B cell (primary cell): ENCODE results near the gene PRAC2. TPM values are rescaled to one million over a fixed set of nuclear protein-coding genes. Genes with fewer than 3 reads are reported as not detected.
A peak's percentile ranks its signal among the peaks of the same experiment; 100 is the strongest.

ENCODE experiments used
- ATAC-seq: fragments of 200-7000 bp; cut with Tn5 transposase; one replicate; pipeline ENCODE4 v1.10.0; 2021; ENCODE audit warnings: low read depth, mild to moderate bottlenecking, moderate number of reproducible peaks, moderate library complexity
- CTCF ChIA-PET: fragments of 350-600 bp; sonication (Branson Sonifier 250); formaldehyde crosslinking; loops from one replicate; lab custom pipeline; 2021; ENCODE audit warnings: antibody characterized with exemption, inconsistent platforms; lab: Charles Lee
- POLR2A ChIA-PET: fragments of 350-600 bp; sonication (Branson Sonifier 250); formaldehyde crosslinking; loops from one replicate; lab custom pipeline; 2021; ENCODE audit warnings: antibody characterized with exemption; lab: Charles Lee
- DNase-seq: peaks from one replicate; pipeline ENCODE4 v3.0.0; 2013
- H2AFZ ChIP-seq: 2 replicates; pipeline ENCODE4 v1.6.1; 2012; ENCODE audit warnings: mild to moderate bottlenecking, low read depth, low read length; ENCODE audit not compliant: insufficient read depth, poor library complexity, severe bottlenecking
- H3K27ac ChIP-seq, 2 donors: 1 replicate in 1 of 2; 2 replicates in 1 of 2; pipeline ENCODE4 v1.5.1; 2012 to 2013; ENCODE audit warnings: low read length in 2 of 2, mild to moderate bottlenecking in 2 of 2, moderate library complexity in 1 of 2
- H3K27me3 ChIP-seq, 4 experiments: fragments of 200-600 bp in 1 of 4; sonication (generic) in 1 of 4; replicated peaks in 1 of 4; 1 replicate in 2 of 4; 2 replicates in 2 of 4; pipeline versions ENCODE4 v1.6.1 to v1.7.0; 2013 to 2016; ENCODE audit warnings: low read length in 3 of 4, mild to moderate bottlenecking in 2 of 4, mixed read lengths in 1 of 4, moderate library complexity in 1 of 4; ENCODE audit not compliant: insufficient read depth in 4 of 4, control insufficient read depth in 3 of 4; ENCODE audit errors: control extremely low read depth in 1 of 4
- H3K36me3 ChIP-seq, 2 experiments: replicated peaks in 1 of 2; 1 replicate in 1 of 2; 2 replicates in 1 of 2; pipeline versions ENCODE4 v1.6.1 to v1.7.1; 2013; ENCODE audit warnings: low read length in 1 of 2; ENCODE audit not compliant: insufficient read depth in 2 of 2, control insufficient read depth in 1 of 2; ENCODE audit errors: control extremely low read depth in 1 of 2, extremely low read depth in 1 of 2
- H3K4me1 ChIP-seq, 2 donors: fragments of 200-600 bp in 1 of 2; sonication (generic) in 1 of 2; 1 replicate in 1 of 2; 2 replicates in 1 of 2; pipeline versions ENCODE4 v1.5.1 to v1.6.1; 2013 to 2017; ENCODE audit warnings: low read length in 2 of 2; ENCODE audit not compliant: control insufficient read depth in 2 of 2, insufficient read depth in 2 of 2
- H3K4me2 ChIP-seq: replicated peaks from 2 replicates; pipeline ENCODE3; 2012; ENCODE audit warnings: mild to moderate bottlenecking, low read depth, low read length; ENCODE audit not compliant: poor library complexity, severe bottlenecking
- H3K4me3 ChIP-seq, 5 experiments: fragments of 200-600 bp in 1 of 5; sonication (generic) in 1 of 5; 1 replicate in 3 of 5; 2 replicates in 2 of 5; pipeline versions ENCODE4 v1.5.1 to v1.7.0; 2011 to 2016; ENCODE audit warnings: low read length in 4 of 5, mild to moderate bottlenecking in 4 of 5, low read depth in 2 of 5, control low read depth in 1 of 5, moderate library complexity in 1 of 5; ENCODE audit not compliant: insufficient read depth in 1 of 5; ENCODE audit errors: control extremely low read depth in 1 of 5, extremely low read depth in 1 of 5
- H3K79me2 ChIP-seq: fragments of 200-600 bp; sonication (generic); one replicate; pipeline ENCODE4 v1.6.0; 2016; ENCODE audit warnings: low read length; ENCODE audit not compliant: control insufficient read depth, insufficient read depth
- H3K9ac ChIP-seq: fragments of 200-600 bp; sonication (generic); 2 replicates; pipeline ENCODE4 v1.6.1; 2017; ENCODE audit warnings: mild to moderate bottlenecking, low read length, moderate library complexity
- H3K9me3 ChIP-seq, 3 donors: one replicate each; pipeline versions ENCODE4 v1.6.1 to v1.7.1; 2013; ENCODE audit warnings: low read length in 2 of 3; ENCODE audit not compliant: control insufficient read depth in 2 of 3, insufficient read depth in 1 of 3; ENCODE audit errors: control extremely low read depth in 1 of 3
- H4K20me1 ChIP-seq: 2 replicates; pipeline ENCODE4 v1.6.0; 2012; ENCODE audit warnings: mild to moderate bottlenecking, low read length; ENCODE audit not compliant: insufficient read depth, control insufficient read depth, poor library complexity, severe bottlenecking
- H3K27ac Mint-ChIP-seq: one replicate; pipeline ENCODE4 v1.8.0; 2021; ENCODE audit warnings: mixed read lengths
- H3K27me3 Mint-ChIP-seq: one replicate; pipeline ENCODE4 v1.8.0; 2021; ENCODE audit warnings: mixed read lengths
- H3K4me1 Mint-ChIP-seq: one replicate; pipeline ENCODE4 v1.8.0; 2021; ENCODE audit warnings: mixed read lengths
- H3K4me3 Mint-ChIP-seq: one replicate; pipeline ENCODE4 v1.8.0; 2021; ENCODE audit warnings: mixed read lengths
- H3K9me3 Mint-ChIP-seq: one replicate; pipeline ENCODE4 v1.8.0; 2022; ENCODE audit warnings: mixed read lengths; ENCODE audit not compliant: insufficient read depth
- EZH2 ChIP-seq: IDR thresholded peaks from 2 replicates; pipeline ENCODE4 v1.6.1; 2012; ENCODE audit warnings: borderline replicate concordance, low read depth, mild to moderate bottlenecking, moderate library complexity, low read length; ENCODE audit not compliant: insufficient read depth, poor library complexity, severe bottlenecking
- WGBS: methylation state at CpG from one replicate; pipeline ENCODE4 v1.1.5; 2013; ENCODE audit warnings: missing lambda C conversion rate; ENCODE audit not compliant: insufficient coverage; 5-methylcytosine and 5-hydroxymethylcytosine counted together
- intact Hi-C: fragments of 100-400 bp; cut with micrococcal nuclease; formaldehyde crosslinking; loops from one replicate; pipeline ENCODE4 v1.10.0; 2022
- polyA plus RNA-seq: library from polyadenylated mRNA; depleted of rRNA; stranded (reverse); fragments of >200 nt; gene quantifications from 2 replicates; pipeline ENCODE4 v1.2.3, GENCODE V29; 2012
- total RNA-seq, 2 donors: library from RNA; stranded (reverse); fragments of 120-200 nt in 1 of 2; gene quantifications; 1 replicate in 1 of 2; 2 replicates in 1 of 2; pipeline versions ENCODE4 v1.2.3 to v1.2.4, GENCODE V29; 2013 to 2022
- TF ChIP-seq, protein P1 (sequence below): fragments of 200-600 bp; IDR thresholded peaks from one replicate; pipeline ENCODE4 v1.8.0; 2022; ENCODE audit warnings: antibody characterized with exemption, mild to moderate bottlenecking

The PRAC2 gene
- total and polyA plus RNA-seq, 2 donors (not counting 1 experiment from before 2014, with no cell fraction given), result not detected

DNA sequence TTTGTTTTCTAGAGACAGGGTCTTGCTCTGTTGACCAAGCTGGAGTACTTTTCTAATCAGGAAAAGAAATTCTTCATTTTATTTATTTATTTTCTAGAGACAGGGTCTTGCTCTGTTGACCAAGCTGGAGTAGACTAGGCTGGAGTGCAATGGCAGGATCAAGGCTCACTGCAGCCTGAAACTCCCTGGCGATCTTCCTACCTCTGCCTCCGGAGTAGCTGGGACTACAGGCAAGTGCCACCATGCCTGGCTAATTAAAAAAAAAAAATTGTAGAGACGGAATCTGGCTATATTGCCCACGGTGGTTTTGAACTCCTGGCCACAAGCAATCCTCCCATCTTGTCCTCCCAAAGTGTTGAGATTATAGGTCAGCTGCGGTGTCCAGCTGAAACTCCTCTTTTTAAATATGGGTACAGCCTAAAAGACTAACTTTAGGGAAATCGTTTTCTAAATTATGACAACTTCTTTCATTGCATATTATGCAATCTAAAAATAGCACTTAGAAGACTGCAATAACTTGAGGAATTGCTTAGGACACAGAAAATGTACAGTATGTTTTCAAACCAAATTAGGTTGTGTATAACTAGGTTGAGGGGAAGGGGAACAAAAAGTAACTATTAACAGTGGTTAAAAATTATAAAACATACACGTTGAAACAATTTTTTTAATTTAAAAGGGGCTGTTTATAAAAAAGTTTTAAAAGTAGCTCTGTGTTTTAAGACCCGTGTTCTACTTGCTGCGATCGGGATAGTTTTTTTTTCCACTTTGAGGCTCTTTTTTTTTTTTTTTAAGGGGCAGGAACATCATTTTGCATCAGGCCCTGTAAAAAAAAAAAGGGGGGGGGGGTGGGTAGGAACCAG, 5.4 kb upstream of the PRAC2 start:
- Mint-ChIP-seq H3K4me3 (peak overlapping the region; percentile 37), H3K27ac (no peak overlapping the region), H3K27me3 (peaks cover 61% of the 10 kb centered on the region), H3K9me3 (no peaks in the 10 kb centered on the region), H3K4me1 (peaks cover 16% of the 10 kb centered on the region)
- peaks cover 0 to 47% (median 10%) of the 10 kb centered on the region in 3 donors for H3K9me3 ChIP-seq
- peak; percentile 17 for DNase-seq
- H3K9ac ChIP-seq, result no peak overlapping the region
- H3K79me2 ChIP-seq, result no peaks in the 10 kb centered on the region
- H3K36me3 ChIP-seq, result no peaks in the 10 kb centered on the region
- ATAC-seq, result no peak
- CTCF ChIA-PET, result interaction anchor here (0.7 to 2.0 kb wide), 8 partner anchors 8 to 130 kb away, joined by 3 to 9 read pairs (median 3); no protein-coding TSS in a partner anchor
- H4K20me1 ChIP-seq, result no peaks in the 10 kb centered on the region
- WGBS, result 20% methylated on average over 2 of the region's 10 CpGs
- POLR2A ChIA-PET, result interaction anchor here (0.6 kb wide), 1 partner anchor 15 kb away, joined by 3 read pairs; no protein-coding TSS in a partner anchor
- no peak overlapping the region for H3K4me2 ChIP-seq
- intact Hi-C loops, result no loop called here
- H3K4me3 ChIP-seq, result no peak overlapping the region
- no peak overlapping the region for H2AFZ ChIP-seq
- H3K27ac ChIP-seq, result no peak overlapping the region
- no peak for TF ChIP-seq EZH2
- TF ChIP-seq, protein P1, sequence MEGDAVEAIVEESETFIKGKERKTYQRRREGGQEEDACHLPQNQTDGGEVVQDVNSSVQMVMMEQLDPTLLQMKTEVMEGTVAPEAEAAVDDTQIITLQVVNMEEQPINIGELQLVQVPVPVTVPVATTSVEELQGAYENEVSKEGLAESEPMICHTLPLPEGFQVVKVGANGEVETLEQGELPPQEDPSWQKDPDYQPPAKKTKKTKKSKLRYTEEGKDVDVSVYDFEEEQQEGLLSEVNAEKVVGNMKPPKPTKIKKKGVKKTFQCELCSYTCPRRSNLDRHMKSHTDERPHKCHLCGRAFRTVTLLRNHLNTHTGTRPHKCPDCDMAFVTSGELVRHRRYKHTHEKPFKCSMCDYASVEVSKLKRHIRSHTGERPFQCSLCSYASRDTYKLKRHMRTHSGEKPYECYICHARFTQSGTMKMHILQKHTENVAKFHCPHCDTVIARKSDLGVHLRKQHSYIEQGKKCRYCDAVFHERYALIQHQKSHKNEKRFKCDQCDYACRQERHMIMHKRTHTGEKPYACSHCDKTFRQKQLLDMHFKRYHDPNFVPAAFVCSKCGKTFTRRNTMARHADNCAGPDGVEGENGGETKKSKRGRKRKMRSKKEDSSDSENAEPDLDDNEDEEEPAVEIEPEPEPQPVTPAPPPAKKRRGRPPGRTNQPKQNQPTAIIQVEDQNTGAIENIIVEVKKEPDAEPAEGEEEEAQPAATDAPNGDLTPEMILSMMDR, result no peak
- peaks cover 17 to 27% of the 10 kb centered on the region in 2 donors for H3K4me1 ChIP-seq
- peaks cover 0 to 76% (median 65%) of the 10 kb centered on the region in 4 experiments for H3K27me3 ChIP-seq
